Measurements from ENCODE around the gene MCC. TPM values are rescaled to one million over a fixed set of nuclear protein-coding genes. Genes with fewer than 3 reads are reported as not detected.

Gene MCC
- total RNA-seq, 1 experiment from 2014 or later: 7.6 TPM

GRCh38 chr5:112979723-112980122, 508.5 kb downstream of the MCC start:
- Mint-ChIP-seq H3K27ac (peak overlapping the region in 1 of 3 experiments; percentile 49; a peak in 2 of 7 replicates), H3K4me3 (peak overlapping the region; percentile 37 to 65; a peak in 2 of 5 replicates), H3K36me3 (ENCODE audit: insufficient read depth in 1 of 3, low read depth in 3 of 3) (peaks cover 2 to 21% (median 14%) of the 10 kb centered on the region in 3 experiments; a peak in 5 of 7 replicates), H3K4me1 (peaks cover 56% of the 10 kb centered on the region in 2 experiments), H3K9me3 (no peaks in the 10 kb centered on the region; a peak in 1 of 5 replicates), H3K27me3 (ENCODE audit: low read depth) (no peaks in the 10 kb centered on the region)
- no peak for TF ChIP-seq CTCF (conservative IDR thresholded peaks at IDR 0.05)
- Histone ChIP-seq H3K27ac (ENCODE audit: insufficient read length, low read depth, low read length) (no peak overlapping the region), H3T11ph (ENCODE audit: low read length) (no peak overlapping the region), H3K4me1 (ENCODE audit: insufficient read depth, low read length) (peaks cover 7% of the 10 kb centered on the region; the same call in 1 of the 2 replicates), H2BK120ac (ENCODE audit: low read depth, low read length, poor library complexity, severe bottlenecking) (no peak overlapping the region), H3K79me1 (ENCODE audit: insufficient read depth, low read depth, low read length, poor library complexity, severe bottlenecking) (no peaks in the 10 kb centered on the region), H2BK20ac (ENCODE audit: low read depth, low read length, poor library complexity, severe bottlenecking) (no peak overlapping the region), H3K79me2 (ENCODE audit: insufficient read depth, low read length) (peaks cover 45% of the 10 kb centered on the region), H3K56ac (ENCODE audit: insufficient read length, low read depth, low read length) (no peak overlapping the region), H3K9ac (ENCODE audit: extremely low read depth, insufficient read length, low read length) (no peak overlapping the region), H3K23ac (ENCODE audit: insufficient read length, low read depth, low read length) (no peak overlapping the region), H4K91ac (ENCODE audit: insufficient read length, low read depth, low read length) (no peak overlapping the region), H2AFZ (ENCODE audit: low read length) (no peak overlapping the region), H2AK5ac (ENCODE audit: insufficient read length, low read length) (no peak overlapping the region), H3K18ac (ENCODE audit: insufficient read length, low read depth, low read length) (no peak overlapping the region), H4K5ac (ENCODE audit: insufficient read length, low read depth, low read length) (no peak overlapping the region), H2BK12ac (ENCODE audit: insufficient read length, low read depth, low read length) (no peak overlapping the region), H3K27me3 (ENCODE audit: insufficient read depth, low read length) (no peaks in the 10 kb centered on the region), H2BK15ac (ENCODE audit: low read depth, low read length) (no peak overlapping the region), H3K14ac (ENCODE audit: insufficient read depth, low read length) (no peak overlapping the region), H3K4me2 (ENCODE audit: insufficient read depth, insufficient read length, low read length) (no peak overlapping the region), H4K20me1 (ENCODE audit: control insufficient read depth, insufficient read depth, insufficient read length) (no peaks in the 10 kb centered on the region), H2BK5ac (ENCODE audit: insufficient read length, low read length) (no peak overlapping the region), H3K9me3 (ENCODE audit: control insufficient read depth, low read depth, low read length) (no peaks in the 10 kb centered on the region), H3K23me2 (ENCODE audit: insufficient read length, low read depth, low read length, poor library complexity, severe bottlenecking) (peaks cover 8% of the 10 kb centered on the region), H3K4ac (ENCODE audit: low read depth, low read length) (no peak overlapping the region), H4K8ac (replicated peaks; ENCODE audit: insufficient read length, low read depth, low read length) (no peak overlapping the region)
- WGBS (ENCODE audit: extremely low coverage, insufficient read length, low lambda C conversion rate): 100% methylated on average over 2 of the region's 3 CpGs
- no peak for DNase-seq

All from H9 (cell line).